ENCODE data around the gene FBLN2. TPM values are rescaled to one million over a fixed set of nuclear protein-coding genes. Genes with fewer than 3 reads are reported as not detected.
A peak's percentile ranks its signal among the peaks of the same experiment; 100 is the strongest.
"Not testable (repeated sequence)": the region's sequence is repeated elsewhere in the genome, so short reads cannot be mapped to it uniquely, and the experiment has no call there.

Gene FBLN2
- total RNA-seq, 1 donor from 2014 or later = 69.7 TPM

GRCh38 chr3:13512451-13512850 lies 36.5 kb upstream of the FBLN2 start:
- intact Hi-C loops (cut with DNase I) = no loop called here
- ATAC-seq (ENCODE audit: poor library complexity) (no peak), DNase-seq (peak; percentile 13)

GRCh38 chr3:13513051-13513912 lies 35.6 kb upstream of the FBLN2 start:
- peak; percentile 39 for DNase-seq
- no peak for ATAC-seq (ENCODE audit: poor library complexity)
- intact Hi-C loops (cut with DNase I) = no loop called here

- no peak for ATAC-seq (ENCODE audit: poor library complexity)
- peak; percentile 20 for DNase-seq
- intact Hi-C loops (cut with DNase I) = no loop called here
Observed at GRCh38 chr3:13513913-13514517, 34.9 kb upstream of the FBLN2 start.

GRCh38 chr3:13514639-13515435 lies 34.1 kb upstream of the FBLN2 start:
- ATAC-seq (ENCODE audit: poor library complexity) = no peak
- DNase-seq = no peak
- intact Hi-C loops (cut with DNase I) = no loop called here

- peak; percentile 70 for DNase-seq
- intact Hi-C loops (cut with DNase I) = no loop called here
- peak; percentile 28 for ATAC-seq (ENCODE audit: poor library complexity)
Observed at GRCh38 chr3:13515786-13516759, 32.9 kb upstream of the FBLN2 start.

- intact Hi-C loops (cut with DNase I) = no loop called here
- ATAC-seq (ENCODE audit: poor library complexity) (no peak), DNase-seq (no peak)
Observed at GRCh38 chr3:13516760-13517135, 32.2 kb upstream of the FBLN2 start.

GRCh38 chr3:13517253-13517977 lies 31.5 kb upstream of the FBLN2 start:
- intact Hi-C loops (cut with DNase I) = no loop called here
- DNase-seq (peak; percentile 92), ATAC-seq (ENCODE audit: poor library complexity) (peak; percentile 82)

- DNase-seq (peak; percentile 93), ATAC-seq (ENCODE audit: poor library complexity) (peak; percentile 73)
- intact Hi-C loops (cut with DNase I) = no loop called here
Observed at GRCh38 chr3:13518516-13518953, 30.4 kb upstream of the FBLN2 start.

- ATAC-seq (ENCODE audit: poor library complexity) (no peak), DNase-seq (peak; percentile 33)
- intact Hi-C loops (cut with DNase I) = no loop called here
Observed at GRCh38 chr3:13519006-13519791, 29.7 kb upstream of the FBLN2 start.

GRCh38 chr3:13520326-13520880 lies 28.5 kb upstream of the FBLN2 start:
- ATAC-seq (ENCODE audit: poor library complexity) (no peak), DNase-seq (peak; percentile 24)
- intact Hi-C loops (cut with DNase I) = no loop called here

GRCh38 chr3:13521309-13521708 lies 27.6 kb upstream of the FBLN2 start:
- intact Hi-C loops (cut with DNase I) = no loop called here
- ATAC-seq (ENCODE audit: poor library complexity) (no peak), DNase-seq (peak; percentile 1)

GRCh38 chr3:13521749-13522148 lies 27.2 kb upstream of the FBLN2 start:
- ATAC-seq (ENCODE audit: poor library complexity); DNase-seq; intact Hi-C loops (cut with DNase I): not testable (repeated sequence)

GRCh38 chr3:13522236-13522635 lies 26.7 kb upstream of the FBLN2 start:
- intact Hi-C loops (cut with DNase I) = no loop called here
- DNase-seq (peak; percentile 23), ATAC-seq (ENCODE audit: poor library complexity) (no peak)

GRCh38 chr3:13524979-13525669 lies 23.8 kb upstream of the FBLN2 start:
- ATAC-seq (ENCODE audit: poor library complexity) = no peak
- peak; percentile 42 for DNase-seq

GRCh38 chr3:13525827-13526625 lies 22.9 kb upstream of the FBLN2 start:
- ATAC-seq (ENCODE audit: poor library complexity) (no peak), DNase-seq (peak; percentile 55)
- intact Hi-C loops (cut with DNase I) = no loop called here

More at GRCh38 chr3:13524979-13525669, 23.8 kb upstream of the FBLN2 start:
- intact Hi-C loops (cut with DNase I) = no loop called here

Measured in Right ventricle myocardium superior (tissue), 1 donor.